Sciatic nerve (tissue), 2 donors: Measurements from ENCODE around the gene S100A3. TPM values are rescaled to one million over a fixed set of nuclear protein-coding genes. Genes with fewer than 3 reads are reported as not detected.
"Not testable (repeated sequence)": the region's sequence is repeated elsewhere in the genome, so short reads cannot be mapped to it uniquely, and the experiment has no call there.

ENCODE experiments used
- ATAC-seq: fragments of 200-7000 bp; cut with Tn5 transposase; one replicate; pipeline ENCODE4 v1.9.1; 2020; ENCODE audit warnings: mild to moderate bottlenecking, moderate library complexity
- DNase-seq: peaks from one replicate; pipeline ENCODE4 v3.0.0-alpha.2; 2020; ENCODE audit warnings: low spot score
- intact Hi-C: fragments of 100-400 bp; cut with DNase I; formaldehyde crosslinking; loops from one replicate; pipeline ENCODE4 v1.14.2; 2022
- total RNA-seq: library from RNA; stranded (reverse); fragmentation: NEBNext Ultra II Directional; extraction: Animal tissue kit (Norgen Biotek cat#: 25700); gene quantifications from one replicate; pipeline ENCODE4 v1.2.1, GENCODE V29; 2021
- donor health status: DM: no; HTN: no; CAD: no.
- donor health status: DM: no; HTN: no; CAD: no.

Gene S100A3
- total RNA-seq, 1 donor from 2014 or later, result not detected

GRCh38 chr1:153572569-153573015 lies 23.5 kb upstream of the S100A3 start:
- intact Hi-C loops, result no loop called here
- DNase-seq (peak; percentile 89), ATAC-seq (peak; percentile 90)

- DNase-seq (no peak), ATAC-seq (no peak)
- intact Hi-C loops, result no loop called here
Observed at GRCh38 chr1:153571706-153572105, 22.6 kb upstream of the S100A3 start.

GRCh38 chr1:153570874-153571273 lies 21.8 kb upstream of the S100A3 start:
- ATAC-seq, result no peak
- intact Hi-C loops, result no loop called here
- no peak for DNase-seq

GRCh38 chr1:153569465-153569864 lies 20.4 kb upstream of the S100A3 start:
- DNase-seq, result no peak
- ATAC-seq, result no peak
- intact Hi-C loops, result loop anchor here (5.0 kb wide), 1 partner anchor 37 kb away; no protein-coding TSS in a partner anchor

GRCh38 chr1:153568367-153569099 lies 19.5 kb upstream of the S100A3 start:
- peak; percentile 96 for DNase-seq
- intact Hi-C loops, result loop anchor here (5.0 kb wide), 1 partner anchor 36 kb away; no protein-coding TSS in a partner anchor
- peak; percentile 60 for ATAC-seq

- ATAC-seq (no peak), DNase-seq (peak; percentile 58)
- intact Hi-C loops, result loop anchor here (5.0 kb wide), 1 partner anchor 35 kb away; no protein-coding TSS in a partner anchor
Observed at GRCh38 chr1:153567621-153568366, 18.7 kb upstream of the S100A3 start.

- intact Hi-C loops, result loop anchor here (5.0 kb wide), 1 partner anchor 34 kb away; no protein-coding TSS in a partner anchor
- DNase-seq, result peak; percentile 90
- ATAC-seq, result peak; percentile 88
Observed at GRCh38 chr1:153566414-153567371, 17.6 kb upstream of the S100A3 start.

- intact Hi-C loops, result loop anchor here (5.0 kb wide), 1 partner anchor 33 kb away; no protein-coding TSS in a partner anchor
- DNase-seq (peak; percentile 67), ATAC-seq (peak; percentile 31)
Observed at GRCh38 chr1:153565529-153566374, 16.7 kb upstream of the S100A3 start, which contains the start of gene S100A2. Gene S100A2, minus strand, starts transcription at chr1:153565844. Its CDS starts 1,967 bp downstream, at chr1:153563877.

GRCh38 chr1:153563991-153564390 lies 14.9 kb upstream of the S100A3 start:
- DNase-seq (peak; percentile 46), ATAC-seq (no peak)
- intact Hi-C loops, result no loop called here

- ATAC-seq (no peak), DNase-seq (peak; percentile 48)
- intact Hi-C loops, result no loop called here
Observed at GRCh38 chr1:153563483-153563901, 14.4 kb upstream of the S100A3 start.

GRCh38 chr1:153562021-153562420 lies 13.0 kb upstream of the S100A3 start:
- DNase-seq, ATAC-seq, intact Hi-C loops: not testable (repeated sequence)

- peak; percentile 23 for DNase-seq
- ATAC-seq, result no peak
- intact Hi-C loops, result no loop called here
Observed at GRCh38 chr1:153561466-153561985, 12.5 kb upstream of the S100A3 start.

- intact Hi-C loops, result no loop called here
Observed at GRCh38 chr1:153560771-153561465, 11.9 kb upstream of the S100A3 start.

GRCh38 chr1:153560241-153560640 lies 11.2 kb upstream of the S100A3 start:
- ATAC-seq (no peak), DNase-seq (no peak)
- intact Hi-C loops, result no loop called here

More at GRCh38 chr1:153560771-153561465, 11.9 kb upstream of the S100A3 start:
- DNase-seq (peak; percentile 42), ATAC-seq (no peak)

GRCh38 chr1:153557877-153558276 lies 8.8 kb upstream of the S100A3 start:
- no peak for DNase-seq
- ATAC-seq, result no peak
- intact Hi-C loops, result no loop called here

- DNase-seq (no peak), ATAC-seq (no peak)
- intact Hi-C loops, result no loop called here
Observed at GRCh38 chr1:153556348-153556747, 7.3 kb upstream of the S100A3 start.
